UCSD-AML1 (cell line): ENCODE measurements around the gene RP2.
A peak's percentile ranks its signal among the peaks of the same experiment; 100 is the strongest.

ENCODE experiments used
- DNase-seq: peaks from one replicate; lab custom pipeline; 2025; ENCODE audit not compliant: unreplicated experiment; lab: John Stamatoyannopoulos, UW

RP2 gene

DNA sequence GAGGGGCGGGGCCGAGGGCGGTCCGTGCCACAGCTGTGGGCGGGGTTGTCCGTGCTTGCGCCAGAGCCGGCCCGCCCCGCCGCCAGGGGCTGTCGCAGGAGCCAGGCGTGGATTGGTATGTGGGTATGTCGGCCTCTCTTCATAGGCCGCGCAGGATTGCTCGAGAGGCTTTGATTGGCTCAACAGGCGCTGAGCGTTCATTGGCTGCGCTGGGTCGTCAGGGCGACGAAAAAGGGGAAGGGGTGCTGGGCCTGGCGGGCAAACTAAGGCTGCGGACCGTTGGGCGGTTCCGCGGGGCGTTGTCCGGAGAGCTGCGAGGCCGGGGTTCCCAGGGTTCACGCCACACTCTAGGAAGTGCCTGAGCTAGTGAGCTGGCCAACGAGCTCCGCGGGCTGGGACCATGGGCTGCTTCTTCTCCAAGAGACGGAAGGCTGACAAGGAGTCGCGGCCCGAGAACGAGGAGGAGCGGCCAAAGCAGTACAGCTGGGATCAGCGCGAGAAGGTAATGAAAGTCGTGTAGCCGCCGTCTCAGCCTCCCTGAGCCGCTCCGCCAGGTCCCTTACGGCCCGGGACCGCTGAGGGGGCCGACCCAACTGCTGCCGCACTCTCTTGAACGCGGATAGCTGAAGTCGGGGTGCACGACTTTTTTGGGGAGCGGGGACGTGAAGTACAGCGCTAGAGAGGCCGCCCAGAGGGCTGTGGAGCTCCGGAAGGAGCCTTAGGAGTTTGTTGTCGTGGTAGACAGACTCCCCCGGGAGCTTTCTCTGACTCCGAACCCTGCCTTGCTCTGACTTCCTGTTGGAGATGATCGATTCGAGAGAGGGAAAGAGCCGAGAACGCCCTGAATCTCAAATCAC, at the start of gene RP2:
Gene RP2, plus strand, starts transcription at position 343 of the 857 bp plus-strand sequence. Its CDS starts 58 bp downstream, at position 401.
- peak; percentile 90 for DNase-seq

DNA sequence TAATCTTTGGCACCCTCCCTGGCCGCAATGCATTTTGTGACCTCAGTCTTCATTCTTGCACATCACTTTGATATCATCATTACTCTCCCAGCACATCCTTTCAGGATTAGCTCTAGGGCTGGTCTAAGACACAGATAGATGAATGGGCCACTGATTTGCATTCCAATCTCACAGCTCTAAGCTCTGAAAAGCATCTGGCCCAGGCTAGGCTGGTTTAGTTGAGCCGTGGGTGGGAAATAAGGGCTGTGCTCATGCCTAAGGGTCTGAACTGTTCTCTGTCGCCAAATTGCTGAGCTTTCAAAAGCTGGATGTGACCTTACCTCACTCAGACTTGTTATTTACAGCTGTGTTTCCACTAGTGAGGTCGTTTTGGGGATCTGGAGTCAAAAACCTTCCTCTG, 47.9 kb upstream of the RP2 start:
- DNase-seq: no peak

DNA sequence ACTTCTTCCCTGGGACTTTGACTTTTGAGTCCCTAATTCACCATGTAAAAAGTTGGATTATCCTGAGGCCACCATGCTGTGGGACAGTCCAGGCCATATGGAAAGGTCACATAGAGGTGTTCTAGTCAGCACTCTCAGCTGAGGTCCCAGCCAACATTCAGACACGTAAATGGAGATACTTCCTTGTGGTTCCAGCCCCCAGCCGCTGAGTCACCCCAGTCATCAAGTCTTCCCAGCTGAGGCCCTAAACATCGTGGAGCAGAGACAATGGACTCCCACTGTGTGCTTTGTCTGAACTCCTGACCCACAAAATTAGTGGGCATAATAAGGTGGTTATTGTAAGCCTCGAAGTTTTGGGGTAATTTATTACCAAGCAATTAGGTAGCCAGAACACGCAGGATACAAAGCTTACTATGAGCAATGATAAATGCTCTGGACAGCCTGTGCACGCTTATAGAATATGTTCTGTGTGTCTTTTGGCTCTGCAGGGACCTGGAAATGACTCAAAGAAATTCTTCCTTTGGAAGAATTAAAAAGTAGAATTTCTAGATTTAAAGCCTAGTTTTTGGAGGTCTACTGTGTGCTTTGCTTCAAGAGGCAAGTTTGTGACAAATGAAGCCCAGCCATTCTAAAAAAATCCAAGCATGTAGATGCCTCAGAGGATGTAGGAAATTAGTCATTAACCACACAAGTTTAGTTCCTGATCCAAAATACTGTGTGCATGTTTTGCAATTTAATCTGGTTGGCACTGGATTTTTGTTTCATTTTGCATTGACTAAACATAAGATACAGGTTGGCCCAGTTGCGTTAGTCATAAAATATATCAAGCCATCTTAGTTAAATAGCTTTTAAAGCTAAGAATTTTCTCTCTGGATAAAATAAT, 44.7 kb upstream of the RP2 start:
- DNase-seq: peak; percentile 49

DNA sequence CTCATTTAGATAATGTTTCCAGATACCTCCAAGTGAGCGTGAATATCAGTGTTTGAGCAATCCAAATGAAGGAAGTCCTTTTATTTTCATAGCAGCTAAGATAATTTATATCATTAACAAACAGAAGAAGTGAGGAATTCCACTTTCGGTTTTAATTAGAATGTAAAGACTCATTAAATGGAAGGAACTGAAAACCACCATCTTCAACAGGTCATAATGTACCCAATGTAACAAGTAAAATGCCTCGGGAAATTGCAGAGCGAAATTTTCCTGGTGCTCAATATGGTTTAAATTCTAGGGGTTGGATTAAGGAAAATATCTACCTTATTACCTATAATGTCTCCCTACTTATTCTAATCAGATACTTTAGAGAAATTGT, 44.0 kb upstream of the RP2 start:
- no peak for DNase-seq

DNA sequence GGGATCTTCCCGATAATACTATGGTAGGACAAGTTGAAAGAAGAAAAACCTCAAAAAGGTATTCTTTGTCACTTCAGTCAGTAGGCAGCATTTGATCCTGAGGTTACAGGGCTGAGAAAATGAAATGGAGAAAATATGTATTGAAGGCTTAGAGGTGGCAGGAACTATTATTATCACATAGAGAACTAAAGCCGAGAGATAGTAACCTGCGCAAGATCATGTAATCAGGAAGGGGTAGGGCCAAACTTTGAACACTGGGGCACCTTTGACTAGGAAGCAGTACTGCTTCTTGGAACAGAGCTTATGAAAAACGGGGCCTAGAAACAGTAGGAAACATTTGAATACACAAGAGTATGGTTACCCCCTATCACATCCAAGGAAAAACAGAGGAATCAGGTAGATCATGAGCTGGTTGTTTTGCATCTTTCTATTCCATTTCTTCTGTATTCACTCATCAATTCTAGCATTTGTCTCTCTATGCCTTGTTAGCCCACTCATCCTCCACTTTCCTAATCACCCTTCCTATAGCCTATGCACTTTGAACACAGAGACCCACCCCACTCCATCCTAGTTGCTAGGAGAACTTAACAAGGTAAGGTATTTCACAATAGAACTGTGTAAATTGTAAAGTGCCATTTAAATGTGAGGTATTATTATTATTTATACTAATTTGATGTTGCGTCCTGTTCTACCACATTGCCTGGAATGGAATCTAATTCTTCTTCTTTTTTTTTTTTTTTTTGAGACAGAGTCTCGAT, 43.3 kb upstream of the RP2 start:
- DNase-seq: no peak

DNA sequence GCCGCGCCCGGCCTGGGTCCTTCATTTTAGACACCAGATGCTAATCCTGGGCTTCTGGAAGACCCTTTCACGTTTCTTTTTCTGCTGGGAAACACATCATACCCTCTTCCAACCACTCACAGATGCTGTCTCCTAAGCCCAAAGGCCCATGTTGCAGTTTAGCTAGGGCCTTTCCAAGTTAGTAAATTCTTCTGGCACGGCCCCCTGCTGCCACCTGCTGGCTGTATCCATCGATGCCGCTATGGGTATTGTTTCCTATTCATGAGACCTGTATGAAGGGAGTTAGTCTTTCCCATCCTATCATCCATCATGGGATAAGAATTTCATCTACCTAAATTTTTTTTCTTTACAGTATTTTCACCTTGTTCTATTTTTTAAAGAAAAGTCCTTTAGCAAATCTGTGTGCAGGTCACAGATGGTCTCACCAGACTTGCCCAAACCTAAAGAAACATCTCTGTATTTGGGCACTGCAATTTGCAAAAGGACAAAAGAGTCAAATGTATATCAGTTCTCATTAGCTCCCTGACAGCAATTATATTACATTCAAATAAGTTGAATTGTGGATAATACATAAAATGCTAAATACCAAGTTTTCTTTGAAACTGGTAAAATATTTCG, 40.2 kb upstream of the RP2 start:
- peak; percentile 78 for DNase-seq

DNA sequence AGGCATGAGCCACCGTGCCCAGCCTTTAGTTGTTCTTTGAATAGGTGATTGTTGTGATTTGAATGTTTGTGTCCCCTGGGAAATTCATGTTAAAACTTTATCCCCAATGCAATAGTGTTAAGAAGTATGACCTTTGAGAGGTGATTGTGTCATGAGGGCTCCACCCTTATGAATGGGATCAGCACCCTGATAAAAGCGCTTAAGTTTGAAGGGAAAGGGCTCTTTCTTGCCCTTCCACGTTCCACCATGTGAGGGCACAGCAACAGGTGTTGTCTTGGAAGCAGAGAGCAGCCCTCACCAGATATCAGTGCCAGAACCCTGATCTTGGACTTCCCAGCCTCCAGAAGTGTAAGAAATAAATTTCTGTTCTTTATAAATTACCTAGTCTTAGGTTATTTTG, 33.7 kb upstream of the RP2 start:
- DNase-seq: no peak

DNA sequence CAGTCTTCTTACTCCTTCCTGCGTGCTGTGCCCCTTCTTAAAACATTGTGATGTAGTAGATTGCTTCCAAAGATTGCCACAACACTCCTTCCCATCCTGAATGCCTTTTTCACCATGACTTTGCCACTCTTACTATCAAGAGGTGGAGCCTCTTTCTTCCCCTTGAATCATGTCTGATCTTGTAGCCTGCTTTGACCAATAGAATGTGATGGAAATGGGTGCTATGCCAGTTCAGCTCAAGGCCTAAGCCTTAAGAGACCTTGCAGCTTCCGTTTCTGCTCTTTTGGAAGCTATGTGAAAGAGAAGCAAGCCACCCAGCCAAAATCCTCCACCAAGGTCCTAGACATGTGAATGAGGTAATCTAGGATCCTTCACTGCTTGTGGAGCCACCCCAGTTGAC, 31.6 kb upstream of the RP2 start:
- no peak for DNase-seq

DNA sequence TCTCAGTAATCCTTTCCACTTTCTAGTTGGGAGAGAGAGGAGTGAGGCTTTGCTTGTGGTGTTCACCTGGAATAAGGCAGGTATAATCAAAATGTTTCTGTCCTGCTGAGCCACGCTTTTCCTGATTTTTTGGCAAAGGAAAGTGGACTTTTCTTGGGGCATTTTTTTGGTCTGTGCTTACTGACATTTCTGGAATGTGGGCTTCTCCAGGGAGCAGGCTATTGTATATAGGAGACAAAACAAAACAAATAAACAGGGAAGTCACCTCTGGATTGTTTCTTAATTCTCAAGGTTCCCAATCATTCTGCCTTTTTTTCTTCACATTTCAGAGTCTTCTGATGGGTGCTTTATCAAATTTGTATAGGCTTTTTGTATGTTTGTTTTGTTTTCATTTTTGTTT, 25.7 kb upstream of the RP2 start:
- DNase-seq: no peak

DNA sequence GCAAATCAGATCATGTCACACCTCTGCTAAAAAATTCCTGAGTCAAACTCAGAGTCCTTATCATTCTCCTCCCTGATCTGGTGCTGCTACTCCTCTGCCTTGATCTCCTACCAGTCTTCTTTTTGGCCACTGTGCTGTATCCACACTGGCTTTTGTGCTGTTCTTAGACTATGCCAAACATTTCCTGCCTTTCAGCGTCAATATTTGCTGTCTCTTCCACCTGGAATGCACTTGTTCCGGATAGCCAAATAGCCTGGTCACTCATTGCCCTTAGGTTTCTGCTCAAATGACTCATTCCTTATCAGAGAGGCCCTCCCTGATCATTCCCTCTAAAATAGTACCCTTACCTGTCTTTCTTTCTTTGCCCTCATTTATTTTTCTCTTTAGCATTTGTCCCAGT, 24.4 kb upstream of the RP2 start:
- no peak for DNase-seq

DNA sequence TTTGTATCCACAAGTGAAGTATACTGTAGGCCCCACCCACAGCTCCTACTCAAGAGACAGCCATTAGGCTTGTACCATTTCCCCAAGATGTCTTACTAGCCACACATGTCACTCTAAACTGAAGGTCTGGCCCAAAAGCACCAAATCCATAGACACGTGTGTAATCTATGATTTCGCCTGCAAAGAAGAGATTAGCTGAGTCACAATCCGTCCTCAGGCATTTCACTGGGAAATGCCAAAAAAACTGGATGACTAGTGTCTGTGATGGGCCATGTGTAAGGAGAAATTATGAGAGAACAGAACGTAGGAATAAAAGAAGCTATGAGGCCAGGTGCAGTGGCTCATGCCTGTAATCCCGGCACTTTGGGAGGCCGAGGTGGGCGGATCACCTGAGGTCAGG, 21.9 kb upstream of the RP2 start:
- DNase-seq: no peak

DNA sequence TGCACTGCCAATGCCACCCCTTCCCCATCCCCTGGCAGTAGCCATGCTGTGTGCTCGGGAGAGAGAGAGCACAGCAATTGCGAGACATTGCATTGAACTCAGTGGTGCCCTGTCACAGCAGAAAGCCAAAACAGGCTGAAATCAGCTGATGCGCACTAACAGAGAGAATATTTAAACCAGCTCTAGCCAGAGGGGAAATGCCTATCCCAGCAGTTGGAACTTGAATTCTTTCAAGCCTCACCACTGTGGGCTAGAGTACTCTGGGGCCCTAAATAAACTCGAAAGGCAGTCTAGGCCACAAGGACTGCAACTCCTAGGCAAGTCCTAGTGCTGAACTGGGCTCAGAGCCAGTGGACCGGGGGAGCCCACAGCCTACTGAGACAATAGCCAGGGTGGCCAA, 17.7 kb upstream of the RP2 start:
- DNase-seq: no peak

DNA sequence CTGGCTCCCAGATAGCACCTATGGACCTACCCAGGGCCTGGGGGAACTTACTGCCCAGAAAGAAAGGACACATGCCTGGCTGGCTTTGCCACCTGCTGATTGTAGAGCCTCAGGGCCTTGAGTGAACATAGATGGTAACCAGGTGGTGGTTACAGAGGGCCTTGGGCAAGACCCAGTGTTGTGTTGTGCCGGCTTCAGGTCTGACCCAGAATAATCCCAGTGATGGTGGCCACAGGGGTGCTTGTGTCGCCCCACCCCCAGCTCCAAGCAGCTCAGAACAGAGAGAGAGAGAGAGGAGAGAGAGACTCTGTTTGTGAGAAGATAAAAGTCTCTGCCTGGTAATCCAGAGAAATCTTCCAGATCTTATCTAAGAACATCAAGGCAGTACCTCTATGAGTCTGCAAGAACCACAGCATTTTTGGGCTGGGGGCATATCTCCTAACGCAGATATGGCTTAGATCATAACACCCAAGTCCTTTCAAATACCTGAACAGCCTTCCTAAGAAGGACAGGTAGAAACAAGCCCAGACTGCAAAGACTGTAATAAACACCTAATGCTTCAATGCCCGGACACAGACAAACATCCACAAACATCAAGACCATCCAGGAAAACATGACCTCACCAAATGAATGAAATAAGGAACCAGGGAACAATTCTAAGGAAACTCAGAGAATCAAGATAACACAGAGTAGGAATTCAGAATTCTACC, 16.3 kb upstream of the RP2 start:
- no peak for DNase-seq

DNA sequence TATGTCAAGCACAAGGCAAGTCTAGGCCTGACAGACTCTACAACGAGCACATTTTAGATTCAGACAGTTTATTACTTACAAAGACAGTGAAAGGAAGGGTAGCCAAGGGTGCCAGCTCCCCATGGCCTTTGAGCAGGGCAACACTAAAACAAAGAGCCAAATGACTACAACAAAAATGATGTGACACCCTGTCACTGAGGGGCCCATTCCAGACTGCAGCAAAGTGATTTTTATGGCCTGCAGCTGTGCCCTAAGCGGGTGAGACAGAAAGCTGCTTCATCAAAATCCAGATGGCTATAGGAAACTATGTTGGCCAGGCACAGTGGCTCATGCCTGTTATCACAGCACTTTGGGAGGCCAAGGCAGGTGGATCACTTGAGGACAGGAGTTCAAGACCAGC, 13.4 kb upstream of the RP2 start:
- DNase-seq: no peak

DNA sequence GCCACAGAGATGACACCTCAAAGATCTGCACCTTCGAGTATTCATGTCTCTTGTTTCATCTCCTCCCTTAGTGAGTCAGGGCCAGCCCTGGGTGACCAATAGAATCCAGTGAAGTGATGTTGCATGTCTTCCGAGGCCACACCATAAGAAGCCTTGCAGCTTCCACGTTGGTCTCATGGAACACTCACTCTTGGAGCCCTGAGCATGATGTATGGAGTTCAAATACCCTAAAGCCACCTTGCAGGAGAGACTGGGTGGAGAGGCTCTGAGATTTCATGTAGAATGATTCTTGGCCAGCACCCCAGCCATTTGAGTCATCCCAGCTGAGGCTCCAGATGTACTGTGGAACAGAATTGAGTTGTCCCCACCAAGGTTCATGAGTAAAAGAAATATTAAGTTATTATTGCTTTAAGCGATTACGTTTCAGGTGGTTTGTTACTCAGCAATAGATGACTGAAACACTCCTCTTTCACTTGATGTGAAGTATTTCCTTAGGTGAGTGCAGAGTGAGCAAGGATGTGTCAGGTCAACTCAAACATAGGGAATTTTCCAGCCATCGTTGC, 5.0 kb upstream of the RP2 start:
- DNase-seq: no peak

DNA sequence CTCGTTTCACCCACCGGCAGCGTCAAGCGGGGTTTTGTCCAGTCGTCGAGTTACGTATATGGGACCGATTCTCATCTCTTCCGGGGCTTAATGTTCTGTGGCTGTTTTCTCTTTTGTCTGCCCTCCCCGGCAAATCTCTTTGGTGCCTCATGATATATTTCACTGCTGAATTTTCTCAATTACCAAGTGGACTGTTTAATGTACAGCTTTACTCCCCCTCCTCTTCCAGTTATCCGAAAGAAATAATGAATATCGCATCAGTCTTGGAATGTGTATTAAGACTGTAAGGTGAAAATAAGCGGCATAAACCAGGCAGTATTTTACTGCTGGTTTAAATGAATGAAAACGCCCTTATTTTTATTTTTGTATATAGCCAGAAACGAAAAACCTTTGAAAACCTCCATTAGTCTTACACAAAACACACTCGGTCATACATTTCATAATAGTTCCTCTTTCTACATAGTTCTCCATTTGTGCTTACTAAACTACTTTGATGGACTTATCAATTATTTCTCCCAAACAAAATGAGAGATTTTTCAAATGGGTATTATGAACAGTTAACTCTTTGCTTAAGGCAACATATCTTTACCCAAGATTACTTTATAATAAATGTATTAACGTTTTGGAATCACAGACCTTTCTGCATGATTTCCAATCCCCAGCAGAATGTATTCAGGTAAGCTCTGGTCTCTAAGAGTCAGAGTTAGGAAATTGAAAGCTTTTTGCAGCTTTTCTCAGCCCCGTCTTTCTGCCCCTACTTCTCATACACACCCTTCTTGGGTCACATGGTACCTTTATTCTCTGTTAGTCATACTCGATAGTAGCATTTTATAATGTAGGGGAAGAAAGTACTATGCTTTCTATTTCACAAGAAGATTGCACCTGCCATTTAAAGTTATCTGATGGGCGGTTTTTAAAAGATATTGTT, 979 bp downstream of the RP2 start:
- no peak for DNase-seq

DNA sequence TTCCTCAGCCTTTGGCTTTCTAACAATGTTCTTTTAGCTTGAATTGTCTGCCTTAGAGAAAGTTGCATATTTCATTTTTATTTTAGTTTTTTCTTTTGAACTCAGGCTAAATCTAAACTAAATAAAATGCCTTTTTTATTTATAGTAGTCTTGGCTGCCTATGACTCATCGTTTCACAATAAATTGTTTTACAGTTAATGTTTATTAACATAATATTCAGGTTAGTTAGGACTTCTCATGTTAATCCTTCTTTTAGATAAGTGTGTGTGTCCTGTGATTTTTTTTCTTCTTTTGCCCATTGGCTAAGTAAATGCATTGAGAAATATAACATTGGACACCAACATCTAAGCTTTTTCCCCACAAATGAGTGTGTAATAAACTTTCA, 1.6 kb downstream of the RP2 start:
- no peak for DNase-seq

DNA sequence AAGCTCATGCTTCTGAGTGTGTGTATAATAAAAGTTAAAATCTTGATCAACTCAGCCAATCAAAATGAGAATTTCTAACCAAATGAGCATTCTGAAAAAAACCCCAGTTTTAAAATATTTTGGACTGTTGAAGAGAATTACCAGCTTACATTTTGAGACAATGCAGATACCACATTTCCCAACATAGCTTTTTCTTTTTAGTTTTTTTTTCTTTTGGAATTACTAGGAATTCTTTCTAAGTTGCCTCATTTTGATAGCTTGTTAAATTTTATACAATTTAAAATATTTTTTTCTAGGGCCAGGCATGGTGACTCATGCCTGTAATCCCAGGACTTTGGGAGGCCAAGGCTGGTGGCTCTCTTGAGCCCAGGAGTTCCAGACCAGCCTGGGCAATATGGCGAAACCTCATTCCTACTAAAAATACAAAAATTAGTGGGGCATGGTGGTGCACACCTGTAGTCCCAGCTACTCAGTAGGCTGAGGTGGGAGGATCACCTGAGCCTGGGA, 2.2 kb downstream of the RP2 start:
- DNase-seq: no peak

DNA sequence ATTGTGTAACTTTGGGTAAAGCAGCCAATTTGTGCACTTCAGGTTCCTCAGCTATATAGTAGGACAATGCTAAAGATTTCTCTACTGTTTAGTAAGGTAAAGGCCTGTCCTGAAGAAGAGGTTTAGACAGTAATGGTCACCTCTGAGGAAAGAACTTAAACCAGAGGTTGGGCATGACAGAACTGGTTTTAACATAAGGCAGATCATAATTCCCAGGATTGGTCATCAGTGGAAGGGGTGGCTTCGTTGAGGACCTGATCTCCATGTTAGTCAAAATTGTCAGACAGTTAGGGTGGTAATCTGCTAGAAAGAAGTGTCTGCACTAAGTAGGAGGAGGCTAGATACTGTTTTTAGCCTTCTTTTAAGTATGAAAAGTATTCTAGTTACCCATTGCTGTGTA, 4.1 kb downstream of the RP2 start:
- no peak for DNase-seq
